Endothelial cell of umbilical vein (primary cell): ENCODE measurements around the gene CLDN14. TPM values are rescaled to one million over a fixed set of nuclear protein-coding genes. Genes with fewer than 3 reads are reported as not detected.
"Not testable (repeated sequence)": the region's sequence is repeated elsewhere in the genome, so short reads cannot be mapped to it uniquely, and the experiment has no call there.

Source experiments
- BruUV-seq: library from RNA; stranded (reverse); fragments of 400-500 nt; replicated peaks from 2 replicates; lab custom pipeline; 2021; lab: Mats Ljungman, UMichigan
- CTCF ChIA-PET: fragments of 300-600, 350-600 bp; sonication (Branson Sonifier 250); formaldehyde crosslinking; loops from one replicate; lab custom pipeline; 2021; ENCODE audit warnings: antibody characterized with exemption, inconsistent platforms; lab: Charles Lee
- POLR2A ChIA-PET: fragments of 300-600, 350-600 bp; sonication (Branson Sonifier 250); formaldehyde crosslinking; loops from one replicate; lab custom pipeline; 2021; ENCODE audit warnings: antibody characterized with exemption, inconsistent platforms; lab: Charles Lee
- DNase-seq: peaks from one replicate; pipeline ENCODE4 v3.0.0-alpha.2; 2011; ENCODE audit warnings: low read depth, low spot score
- FAIRE-seq: peaks from 2 replicates; lab custom pipeline; 2011; peaks lifted over from hg19 to GRCh38; lab: Jason Lieb, UNC
- H2AFZ ChIP-seq: 2 replicates; pipeline ENCODE4 v1.6.0; 2012; ENCODE audit warnings: low read depth, low read length, control low read depth, inconsistent platforms
- H3K27ac ChIP-seq: 2 replicates; pipeline ENCODE4 v1.5.1; 2011; ENCODE audit warnings: low read depth, mild to moderate bottlenecking, control low read depth, low read length, moderate library complexity; ENCODE audit not compliant: insufficient read depth
- H3K27me3 ChIP-seq, 2 experiments: 2 replicates each; pipeline versions ENCODE4 v1.6.0 to v1.6.1; 2011; ENCODE audit warnings: low read length in 2 of 2, mixed read lengths in 1 of 2; ENCODE audit not compliant: control insufficient read depth in 2 of 2, insufficient read depth in 2 of 2
- H3K36me3 ChIP-seq, 2 experiments: 2 replicates in 1 of 2; 3 replicates in 1 of 2; pipeline ENCODE4 v1.5.1; 2011; ENCODE audit warnings: low read length in 2 of 2, mild to moderate bottlenecking in 1 of 2, moderate library complexity in 1 of 2; ENCODE audit not compliant: control insufficient read depth in 2 of 2, insufficient read depth in 2 of 2; ENCODE audit errors: extremely low read depth in 1 of 2
- H3K4me1 ChIP-seq: 3 replicates; pipeline ENCODE4 v1.5.1; 2011; ENCODE audit warnings: mild to moderate bottlenecking, low read length; ENCODE audit not compliant: control insufficient read depth, insufficient read depth; ENCODE audit errors: extremely low read depth
- H3K4me2 ChIP-seq: 2 replicates; pipeline ENCODE4 v1.6.1; 2011; ENCODE audit warnings: low read length, control low read depth, mixed read lengths; ENCODE audit not compliant: insufficient read depth
- H3K4me3 ChIP-seq, 3 experiments: fragments of 200-600 bp in 1 of 3; sonication (generic), shearing (Covaris generic) in 1 of 3; replicated peaks in 1 of 3; 2 replicates each; pipeline ENCODE4 v1.5.1; 2011 to 2016; ENCODE audit warnings: control low read depth in 3 of 3, low read length in 3 of 3, mild to moderate bottlenecking in 2 of 3, inconsistent platforms in 1 of 3, low read depth in 1 of 3, moderate library complexity in 1 of 3; ENCODE audit not compliant: insufficient read depth in 1 of 3
- H3K79me2 ChIP-seq: 2 replicates; pipeline ENCODE4 v1.6.0; 2012; ENCODE audit warnings: low read length, inconsistent platforms; ENCODE audit not compliant: control insufficient read depth, insufficient read depth
- H3K9ac ChIP-seq: replicated peaks from 2 replicates; pipeline ENCODE3; 2011; ENCODE audit warnings: low read length, control low read depth; ENCODE audit not compliant: insufficient read depth; ENCODE audit errors: extremely low read depth
- H3K9me1 ChIP-seq: replicated peaks from 3 replicates; pipeline ENCODE4 v1.6.0; 2011; ENCODE audit warnings: mild to moderate bottlenecking, low read length; ENCODE audit not compliant: control insufficient read depth, insufficient read depth; ENCODE audit errors: extremely low read depth
- H3K9me3 ChIP-seq: replicated peaks from 2 replicates; pipeline ENCODE4 v1.5.1; 2012; ENCODE audit warnings: low read length, inconsistent platforms; ENCODE audit not compliant: control insufficient read depth, insufficient read depth
- H4K20me1 ChIP-seq: replicated peaks from 2 replicates; pipeline ENCODE3; 2011; ENCODE audit warnings: mild to moderate bottlenecking, low read length; ENCODE audit not compliant: control insufficient read depth, insufficient read depth; ENCODE audit errors: extremely low read depth
- CTCF ChIP-seq, 2 donors: IDR thresholded peaks; 1 replicate in 1 of 2; 2 replicates in 1 of 2; pipeline ENCODE4 v1.5.1; 2011; ENCODE audit warnings: low read length in 2 of 2, mild to moderate bottlenecking in 2 of 2, moderate library complexity in 2 of 2, control low read depth in 1 of 2, inconsistent platforms in 1 of 2, low read depth in 1 of 2; ENCODE audit not compliant: insufficient read depth in 1 of 2; ENCODE audit errors: extremely low read depth in 1 of 2
- dilution Hi-C: fragments of 300-500 bp; cut with MboI; formaldehyde crosslinking; loops from one replicate; pipeline ENCODE4 v1.15.0; 2019; ENCODE audit warnings: low sequenced_read_pairs; ENCODE audit not compliant: extremely low pct_ligation_motif_present
- intact Hi-C: fragments of 100-400 bp; cut with micrococcal nuclease; formaldehyde crosslinking; loops from one replicate; pipeline ENCODE4 v1.10.0; 2022
- polyA plus RNA-seq, 4 experiments: library from polyadenylated mRNA; depleted of rRNA in 3 of 4; stranded (reverse) in 3 of 4; unstranded in 1 of 4; fragments of >200 nt; gene quantifications; 2 replicates each; pipeline versions ENCODE4 v1.2.1 to v1.2.3, GENCODE V29; 2011 to 2012; ENCODE audit warnings: missing spikeins in 1 of 4
- total RNA-seq: library from RNA; stranded (reverse); gene quantifications from 2 replicates; pipeline ENCODE4 v1.2.3, GENCODE V29; 2021

Gene CLDN14
- total and polyA plus RNA-seq, 2 donors (not counting 3 experiments of a cell fraction or from before 2014, with no cell fraction given): 1.0 to 2.5 TPM

- peak overlapping the region; percentile 98 for H3K27ac ChIP-seq
- H3K79me2 ChIP-seq: peaks cover 18% of the 10 kb centered on the region
- ChIA-PET CTCF (interaction anchor here (1.4 to 2.2 kb wide), 2 partner anchors 40 to 54 kb away, joined by 3 to 8 read pairs; no protein-coding TSS in a partner anchor), POLR2A (interaction anchor here (3.0 kb wide), 1 partner anchor 48 kb away, joined by 22 read pairs; no protein-coding TSS in a partner anchor)
- H3K4me2 ChIP-seq: no peak overlapping the region
- no peaks in the 10 kb centered on the region for H3K27me3 ChIP-seq
- H3K4me1 ChIP-seq: peaks cover 30% of the 10 kb centered on the region
- TF ChIP-seq CTCF (IDR thresholded peaks at IDR 0.05; ENCODE audit: extremely low read depth in 1 of 2, insufficient read depth in 1 of 2, low read depth in 1 of 2, low read length in 2 of 2): no peak
- dilution Hi-C loops (no loop called here), intact Hi-C loops (no loop called here)
- no peak overlapping the region for H3K9ac ChIP-seq
- H2AFZ ChIP-seq: no peak overlapping the region
- DNase-seq (no peak), FAIRE-seq (peak; percentile 15)
- H3K9me3 ChIP-seq: no peaks in the 10 kb centered on the region
- BruUV-seq: no TSS peak
- no peaks in the 10 kb centered on the region for H4K20me1 ChIP-seq
- no peaks in the 10 kb centered on the region for H3K9me1 ChIP-seq
- no peak overlapping the region for H3K4me3 ChIP-seq
- peaks cover 6% of the 10 kb centered on the region in 2 experiments for H3K36me3 ChIP-seq
Measured at GRCh38 chr21:36477001-36477400, 2.9 kb downstream of the CLDN14 start.

GRCh38 chr21:36476541-36476940, 3.4 kb downstream of the CLDN14 start:
- POLR2A ChIA-PET, BruUV-seq, dilution Hi-C loops: not testable (repeated sequence)

More at GRCh38 chr21:36476541-36476940, 3.4 kb downstream of the CLDN14 start:
- H3K27ac ChIP-seq, H3K9ac ChIP-seq, DNase-seq, H3K36me3 ChIP-seq, H3K4me2 ChIP-seq, H2AFZ ChIP-seq, H3K27me3 ChIP-seq, H3K9me3 ChIP-seq, H3K4me3 ChIP-seq, H4K20me1 ChIP-seq, FAIRE-seq, CTCF ChIA-PET, intact Hi-C loops, H3K9me1 ChIP-seq: not testable (repeated sequence)
- Histone ChIP-seq H3K79me2 (peaks cover 18% of the 10 kb centered on the region), H3K4me1 (peaks cover 30% of the 10 kb centered on the region)
